ENCODE measurements around the gene ITPR2.

The ITPR2 gene

DNA sequence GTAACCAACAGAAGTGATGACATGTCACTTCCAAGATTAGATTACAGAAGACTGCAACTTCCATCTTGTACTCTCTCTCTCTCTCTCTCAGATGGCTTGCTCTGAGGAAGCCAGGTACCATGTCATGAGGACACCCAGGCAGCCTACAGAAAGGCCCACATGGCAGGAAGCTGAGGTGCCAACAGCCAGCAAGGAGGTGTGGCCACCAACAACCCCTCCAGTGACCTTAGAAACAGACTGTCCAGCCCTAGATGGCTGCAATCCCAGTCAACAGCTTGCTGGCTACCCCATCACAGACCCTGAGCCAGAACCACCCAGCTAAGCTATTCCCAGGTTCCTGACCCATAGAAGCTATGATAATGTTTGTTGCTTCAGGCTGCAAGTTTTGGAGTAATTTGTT, 178.4 kb downstream of the ITPR2 start:
- no peak for TF ChIP-seq CTCF (IDR thresholded peaks at IDR 0.05; ENCODE audit: low read depth, low read length)
- DNase-seq (ENCODE audit: extremely low read depth, low read depth), result no peak

GRCh38 chr12:26651566-26652188, 181.3 kb downstream of the ITPR2 start:
- DNase-seq (ENCODE audit: extremely low read depth, low read depth), result no peak
- peak; percentile 74 for TF ChIP-seq CTCF (IDR thresholded peaks at IDR 0.05; ENCODE audit: low read depth, low read length)

GRCh38 chr12:26651036-26651435, 182.0 kb downstream of the ITPR2 start:
- no peak for TF ChIP-seq CTCF (IDR thresholded peaks at IDR 0.05; ENCODE audit: low read depth, low read length)
- DNase-seq (ENCODE audit: extremely low read depth, low read depth), result no peak

DNA sequence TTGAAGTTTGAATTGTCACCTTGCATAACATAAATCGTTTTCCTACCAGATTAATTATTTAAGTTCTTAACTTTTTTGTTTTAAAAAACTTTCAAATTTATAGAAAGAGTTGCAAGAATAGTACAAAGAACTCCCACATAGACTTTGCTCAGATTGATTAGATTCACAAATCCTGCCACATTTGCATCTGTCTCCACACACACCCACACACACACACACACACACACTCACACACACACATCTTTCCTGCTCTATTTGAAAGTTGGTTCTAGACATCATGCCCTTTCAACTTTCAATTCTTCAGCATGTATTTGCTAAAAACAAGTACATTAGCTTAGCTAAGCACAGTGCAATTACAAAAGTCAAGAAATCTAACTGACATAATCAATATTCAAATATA, 184.0 kb downstream of the ITPR2 start:
- TF ChIP-seq CTCF (IDR thresholded peaks at IDR 0.05; ENCODE audit: low read depth, low read length), result no peak
- no peak for DNase-seq (ENCODE audit: extremely low read depth, low read depth)

GRCh38 chr12:26648584-26648983, 184.4 kb downstream of the ITPR2 start:
- peak; percentile 79 for DNase-seq (ENCODE audit: extremely low read depth, low read depth)
- no peak for TF ChIP-seq CTCF (IDR thresholded peaks at IDR 0.05; ENCODE audit: low read depth, low read length)

- DNase-seq (ENCODE audit: extremely low read depth, low read depth), result no peak
- TF ChIP-seq CTCF (IDR thresholded peaks at IDR 0.05; ENCODE audit: low read depth, low read length), result no peak
Measured at GRCh38 chr12:26648066-26648465, 184.9 kb downstream of the ITPR2 start.

- DNase-seq (ENCODE audit: extremely low read depth, low read depth), result no peak
- TF ChIP-seq CTCF (IDR thresholded peaks at IDR 0.05; ENCODE audit: low read depth, low read length), result no peak
Measured at GRCh38 chr12:26647088-26647487, 185.9 kb downstream of the ITPR2 start.
